H1 (cell line): ENCODE data around the gene MS4A18. TPM values are rescaled to one million over a fixed set of nuclear protein-coding genes. Genes with fewer than 3 reads are reported as not detected.

ENCODE experiments used
- CTCF ChIA-PET: fragments of 300-600 bp; sonication (Branson Sonifier 250); formaldehyde crosslinking; loops from one replicate; lab custom pipeline; 2021; ENCODE audit not compliant: partially characterized antibody; lab: Charles Lee
- POLR2A ChIA-PET: fragments of 300-600 bp; sonication (Branson Sonifier 250); formaldehyde crosslinking; loops from one replicate; lab custom pipeline; 2021; ENCODE audit warnings: inconsistent platforms; ENCODE audit not compliant: partially characterized antibody; lab: Charles Lee
- DNase-seq, 2 experiments: peaks; one replicate each; pipeline versions ENCODE4 v3.0.0 to v3.0.0-alpha.2; 2010 to 2022; ENCODE audit warnings: low spot score in 2 of 2, low read depth in 1 of 2, mixed read lengths in 1 of 2
- FAIRE-seq: peaks from 2 replicates; lab custom pipeline; 2011; peaks lifted over from hg19 to GRCh38; lab: Jason Lieb, UNC
- H2AFZ ChIP-seq: 2 replicates; pipeline ENCODE4 v1.8.1; 2012; ENCODE audit warnings: low read length, inconsistent platforms
- H2AK5ac ChIP-seq: 2 replicates; pipeline ENCODE4 v1.6.1; 2013; ENCODE audit warnings: low read depth, low read length
- H2BK120ac ChIP-seq: replicated peaks from 2 replicates; pipeline ENCODE3; 2013; ENCODE audit warnings: low read depth, low read length, inconsistent platforms
- H2BK12ac ChIP-seq: 2 replicates; pipeline ENCODE4 v1.6.1; 2013; ENCODE audit warnings: low read depth, low read length
- H2BK15ac ChIP-seq: 2 replicates; pipeline ENCODE4 v1.6.1; 2013; ENCODE audit warnings: low read length
- H2BK20ac ChIP-seq: 2 replicates; pipeline ENCODE4 v1.6.1; 2013; ENCODE audit warnings: low read length
- H2BK5ac ChIP-seq: 2 replicates; pipeline ENCODE4 v1.6.1; 2013; ENCODE audit warnings: low read depth, low read length
- H3K14ac ChIP-seq: 2 replicates; pipeline ENCODE4 v1.6.1; 2013; ENCODE audit warnings: inconsistent platforms; ENCODE audit not compliant: insufficient read length
- H3K18ac ChIP-seq: 2 replicates; pipeline ENCODE4 v1.6.1; 2013; ENCODE audit warnings: low read length; ENCODE audit errors: extremely low read depth
- H3K23ac ChIP-seq: 2 replicates; pipeline ENCODE4 v1.6.1; 2013; ENCODE audit warnings: inconsistent platforms; ENCODE audit not compliant: insufficient read length
- H3K23me2 ChIP-seq: 2 replicates; pipeline ENCODE4 v1.6.1; 2013; ENCODE audit warnings: low read depth, low read length
- H3K27ac ChIP-seq: 2 replicates; pipeline ENCODE4 v1.6.1; 2011; ENCODE audit warnings: low read depth, low read length, inconsistent platforms
- H3K27me3 ChIP-seq, 4 experiments: replicated peaks in 1 of 4; 1 replicate in 1 of 4; 2 replicates in 3 of 4; pipeline versions ENCODE4 v1.6.1 to v1.8.1; 2011 to 2013; ENCODE audit warnings: low read length in 3 of 4, mild to moderate bottlenecking in 3 of 4, inconsistent platforms in 2 of 4, mixed read lengths in 2 of 4, moderate library complexity in 1 of 4; ENCODE audit not compliant: control insufficient read depth in 3 of 4, insufficient read depth in 3 of 4; ENCODE audit errors: extremely low read depth in 1 of 4
- H3K36me3 ChIP-seq, 4 experiments: 2 replicates each; pipeline versions ENCODE4 v1.6.1 to v1.8.1; 2011 to 2013; ENCODE audit warnings: mild to moderate bottlenecking in 4 of 4, low read length in 3 of 4, moderate library complexity in 2 of 4, control low read depth in 1 of 4, inconsistent platforms in 1 of 4; ENCODE audit not compliant: insufficient read depth in 4 of 4, control insufficient read depth in 2 of 4
- H3K4ac ChIP-seq: replicated peaks from 2 replicates; pipeline ENCODE3; 2013; ENCODE audit warnings: low read length, low read depth, mixed read lengths, inconsistent platforms; ENCODE audit not compliant: insufficient read length
- H3K4me1 ChIP-seq, 4 experiments: replicated peaks in 1 of 4; 1 replicate in 1 of 4; 2 replicates in 3 of 4; pipeline versions ENCODE4 v1.6.1 to v1.8.1; 2011 to 2013; ENCODE audit warnings: low read length in 3 of 4, inconsistent platforms in 2 of 4, mixed read lengths in 1 of 4; ENCODE audit not compliant: insufficient read depth in 4 of 4, control insufficient read depth in 3 of 4
- H3K4me2 ChIP-seq, 2 experiments: 2 replicates each; pipeline versions ENCODE4 v1.6.1 to v1.8.1; 2011 to 2013; ENCODE audit warnings: low read depth in 2 of 2, low read length in 2 of 2, control low read depth in 1 of 2, inconsistent platforms in 1 of 2, mild to moderate bottlenecking in 1 of 2; ENCODE audit not compliant: insufficient read depth in 1 of 2
- H3K4me3 ChIP-seq, 4 experiments: fragments of 200-600, 300-600 bp in 1 of 4; sonication (generic), shearing (Covaris generic), sonication (Bioruptor Twin) in 1 of 4; 2 replicates each; pipeline versions ENCODE4 v1.5.1 to v1.8.1; 2011 to 2016; ENCODE audit warnings: low read length in 4 of 4, low read depth in 3 of 4, control low read depth in 2 of 4, inconsistent platforms in 2 of 4, mild to moderate bottlenecking in 2 of 4, mixed read lengths in 1 of 4, moderate library complexity in 1 of 4; ENCODE audit not compliant: insufficient read depth in 2 of 4; ENCODE audit errors: extremely low read depth in 1 of 4
- H3K56ac ChIP-seq: replicated peaks from 2 replicates; pipeline ENCODE3; 2013; ENCODE audit warnings: low read depth, mild to moderate bottlenecking, mixed read lengths, low read length, inconsistent platforms; ENCODE audit not compliant: insufficient read length
- H3K79me1 ChIP-seq: 2 replicates; pipeline ENCODE4 v1.6.1; 2013; ENCODE audit warnings: low read depth, low read length, control low read depth
- H3K79me2 ChIP-seq, 2 experiments: 2 replicates each; pipeline versions ENCODE4 v1.6.1 to v1.8.1; 2012 to 2013; ENCODE audit warnings: low read length in 2 of 2, mild to moderate bottlenecking in 2 of 2, inconsistent platforms in 1 of 2; ENCODE audit not compliant: insufficient read depth in 2 of 2, control insufficient read depth in 1 of 2
- H3K9ac ChIP-seq, 4 experiments: replicated peaks in 1 of 4; 1 replicate in 1 of 4; 2 replicates in 3 of 4; pipeline versions ENCODE4 v1.6.1 to v1.8.1; 2011 to 2013; ENCODE audit warnings: low read depth in 3 of 4, low read length in 3 of 4, control low read depth in 2 of 4, mild to moderate bottlenecking in 2 of 4, moderate library complexity in 2 of 4, inconsistent platforms in 1 of 4; ENCODE audit errors: extremely low read depth in 1 of 4
- H3K9me3 ChIP-seq, 2 experiments: 2 replicates each; pipeline versions ENCODE4 v1.6.1 to v1.8.1; 2012 to 2013; ENCODE audit warnings: mild to moderate bottlenecking in 2 of 2, moderate library complexity in 2 of 2, control low read depth in 1 of 2, inconsistent platforms in 1 of 2, low read depth in 1 of 2, low read length in 1 of 2, mixed read lengths in 1 of 2; ENCODE audit not compliant: insufficient read depth in 2 of 2
- H4K20me1 ChIP-seq, 2 experiments: replicated peaks in 1 of 2; 2 replicates each; pipeline versions ENCODE3 to v1.8.1; 2011 to 2013; ENCODE audit warnings: inconsistent platforms in 2 of 2, low read length in 2 of 2, mild to moderate bottlenecking in 1 of 2; ENCODE audit not compliant: insufficient read depth in 2 of 2, control insufficient read depth in 1 of 2
- H4K5ac ChIP-seq: 2 replicates; pipeline ENCODE4 v1.6.1; 2013; ENCODE audit warnings: low read length, low read depth, mixed read lengths, inconsistent platforms; ENCODE audit not compliant: insufficient read length
- H4K8ac ChIP-seq: 2 replicates; pipeline ENCODE4 v1.8.0; 2013; ENCODE audit warnings: mild to moderate bottlenecking, moderate library complexity, low read length, inconsistent platforms; ENCODE audit not compliant: insufficient read depth; ENCODE audit errors: extremely low read depth
- H4K91ac ChIP-seq: replicated peaks from 2 replicates; pipeline ENCODE3; 2013; ENCODE audit warnings: low read length, mixed read lengths, inconsistent platforms; ENCODE audit not compliant: insufficient read length
- ATF3 ChIP-seq: IDR thresholded peaks from 2 replicates; pipeline ENCODE4 v1.6.1; 2011; ENCODE audit warnings: low read depth, mild to moderate bottlenecking, low read length; ENCODE audit not compliant: insufficient read depth
- BCL11A ChIP-seq, 2 experiments: IDR thresholded peaks; one replicate each; pipeline ENCODE4 v1.6.1; 2011; ENCODE audit warnings: low read depth in 2 of 2, low read length in 2 of 2, mild to moderate bottlenecking in 2 of 2
- CTBP2 ChIP-seq: IDR thresholded peaks from 2 replicates; pipeline ENCODE4 v1.7.0; 2011; ENCODE audit warnings: borderline replicate concordance, mild to moderate bottlenecking, moderate library complexity, mixed read lengths, low read length; ENCODE audit not compliant: insufficient read depth, insufficient read length
- HDAC6 ChIP-seq: IDR thresholded peaks from one replicate; pipeline ENCODE4 v1.7.1; 2012; ENCODE audit warnings: low read depth, mild to moderate bottlenecking, inconsistent platforms, low read length, moderate library complexity
- JUN ChIP-seq: IDR thresholded peaks from 2 replicates; pipeline ENCODE4 v1.6.1; 2011; ENCODE audit warnings: low read depth, mild to moderate bottlenecking, improper control_type of control experiment, low read length
- KDM4A ChIP-seq: IDR thresholded peaks from one replicate; pipeline ENCODE4 v1.7.1; 2012; ENCODE audit warnings: low read depth, mild to moderate bottlenecking, moderate library complexity, low read length, inconsistent platforms; ENCODE audit not compliant: severe bottlenecking
- POLR2AphosphoS5 ChIP-seq: IDR thresholded peaks from 2 replicates; pipeline ENCODE4 v1.6.1; 2011; ENCODE audit warnings: low read depth, low read length
- RBBP5 ChIP-seq: IDR thresholded peaks from 2 replicates; pipeline ENCODE4 v1.7.1; 2012; ENCODE audit warnings: low read depth, mild to moderate bottlenecking, inconsistent platforms, low read length, moderate library complexity, borderline replicate concordance
- SAP30 ChIP-seq: fragments of 300-600 bp; sonication (generic); IDR thresholded peaks from 2 replicates; pipeline ENCODE4 v1.7.1; 2012; ENCODE audit warnings: low read length, moderate library complexity, mild to moderate bottlenecking, inconsistent platforms; ENCODE audit not compliant: insufficient read depth, insufficient replicate concordance
- TAF7 ChIP-seq: optimal IDR thresholded peaks from 2 replicates; pipeline ENCODE3; 2011; ENCODE audit warnings: low read depth, mild to moderate bottlenecking, inconsistent platforms, low read length, moderate library complexity, borderline replicate concordance
- YY1 ChIP-seq: IDR thresholded peaks from 2 replicates; pipeline ENCODE4 v1.6.1; 2011; ENCODE audit warnings: low read depth, mild to moderate bottlenecking, low read length
- WGBS, 2 experiments: shearing (Covaris generic) in 1 of 2; methylation state at CpG; one replicate each; pipeline versions ENCODE4 v1.1.6 to v1.1.7; 2013 to 2015; ENCODE audit warnings: low lambda C conversion rate in 2 of 2, mixed read lengths in 2 of 2, inconsistent platforms in 1 of 2, low coverage in 1 of 2, missing lambda C conversion rate in 1 of 2; ENCODE audit not compliant: insufficient replicate concordance in 2 of 2, insufficient coverage in 1 of 2, insufficient read length in 1 of 2; ENCODE audit errors: extremely low coverage in 1 of 2, missing lambda C conversion rate in 1 of 2; 5-methylcytosine and 5-hydroxymethylcytosine counted together
- polyA plus RNA-seq, 7 experiments: library from polyadenylated mRNA; depleted of rRNA in 3 of 7; stranded (reverse) in 5 of 7; unstranded in 2 of 7; fragments of >200 nt in 5 of 7; fragments of 200-250 nt in 2 of 7; gene quantifications; 1 replicate in 5 of 7; 2 replicates in 1 of 7; 4 replicates in 1 of 7; pipeline versions ENCODE4 v1.2.1 to v1.2.3, GENCODE V29; 2011 to 2013; ENCODE audit warnings: missing spikeins in 2 of 7, mixed read lengths in 2 of 7
- total RNA-seq: library from RNA; stranded (reverse); fragmentation: NEBNext Ultra II Directional; extraction: Animal tissue kit (Norgen Biotek cat#: 25700); gene quantifications from 2 replicates; pipeline ENCODE4 v1.2.1, GENCODE V29; 2021
- TF ChIP-seq, protein P1 (sequence below): IDR thresholded peaks from 2 replicates; pipeline ENCODE4 v1.6.1; 2012; ENCODE audit warnings: inconsistent platforms

Gene MS4A18
- total and polyA plus RNA-seq, 2 of the 8 experiments (the other 6 are each of a cell fraction or from before 2014, with no cell fraction given), result not detected

GRCh38 chr11:60748821-60749220 is 24.3 kb downstream of the MS4A18 start:
- peaks cover 0 to 4% of the 10 kb centered on the region in 2 experiments for H4K20me1 ChIP-seq
- no peak for FAIRE-seq
- H4K91ac ChIP-seq, result no peak overlapping the region

More at GRCh38 chr11:60748821-60749220, 24.3 kb downstream of the MS4A18 start:
- no peak for DNase-seq
- no peak overlapping the region for H2BK5ac ChIP-seq
- H2AFZ ChIP-seq, result no peak overlapping the region
- no peaks in the 10 kb centered on the region for H3K23me2 ChIP-seq
- no peak overlapping the region for H4K8ac ChIP-seq
- POLR2A ChIA-PET, result no interaction called here
- H2BK12ac ChIP-seq, result no peak overlapping the region
- TF ChIP-seq KDM4A (no peak), BCL11A (IDR thresholded peaks at IDR 0.05; ENCODE audit: low read depth in 2 of 2, low read length in 2 of 2) (no peak), CTBP2 (no peak), SAP30 (no peak), ATF3 (no peak), RBBP5 (no peak), HDAC6 (no peak), POLR2AphosphoS5 (no peak), YY1 (no peak), JUN (no peak), TAF7 (no peak)
- TF ChIP-seq, protein P1, sequence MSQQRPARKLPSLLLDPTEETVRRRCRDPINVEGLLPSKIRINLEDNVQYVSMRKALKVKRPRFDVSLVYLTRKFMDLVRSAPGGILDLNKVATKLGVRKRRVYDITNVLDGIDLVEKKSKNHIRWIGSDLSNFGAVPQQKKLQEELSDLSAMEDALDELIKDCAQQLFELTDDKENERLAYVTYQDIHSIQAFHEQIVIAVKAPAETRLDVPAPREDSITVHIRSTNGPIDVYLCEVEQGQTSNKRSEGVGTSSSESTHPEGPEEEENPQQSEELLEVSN, result no peak
- no peak overlapping the region for H3K18ac ChIP-seq
- H2BK15ac ChIP-seq, result no peak overlapping the region
- H3K27me3 ChIP-seq, result no peaks in the 10 kb centered on the region
- no peak overlapping the region for H3K4ac ChIP-seq
- H3K4me1 ChIP-seq, result no peaks in the 10 kb centered on the region
- H3K9me3 ChIP-seq, result peaks cover 0 to 3% of the 10 kb centered on the region in 2 experiments; a peak in 1 of 4 replicates
- no peaks in the 10 kb centered on the region for H3K36me3 ChIP-seq
- H3K79me1 ChIP-seq, result no peaks in the 10 kb centered on the region
- H3K23ac ChIP-seq, result no peak overlapping the region
- H3K79me2 ChIP-seq, result no peaks in the 10 kb centered on the region
- no peak overlapping the region for H3K4me3 ChIP-seq
- H3K56ac ChIP-seq, result no peak overlapping the region
- H4K5ac ChIP-seq, result no peak overlapping the region
- no peak overlapping the region for H2BK120ac ChIP-seq
- H3K14ac ChIP-seq, result no peak overlapping the region
- 91% methylated on average over 8 of the region's 8 CpGs; no CpG with 5 or more reads in 1 of the 2 experiments for WGBS, 2 experiments
- H3K9ac ChIP-seq, result no peak overlapping the region
- no peak overlapping the region for H2BK20ac ChIP-seq
- H2AK5ac ChIP-seq, result no peak overlapping the region
- no peak overlapping the region for H3K27ac ChIP-seq
- CTCF ChIA-PET, result interaction anchor here (1.0 to 2.8 kb wide), 6 partner anchors 10 to 47 kb away, joined by 3 to 13 read pairs (median 6); no protein-coding TSS in a partner anchor
- H3K4me2 ChIP-seq, result no peak overlapping the region
